ENCODE measurements around the gene FLII.

DNA sequence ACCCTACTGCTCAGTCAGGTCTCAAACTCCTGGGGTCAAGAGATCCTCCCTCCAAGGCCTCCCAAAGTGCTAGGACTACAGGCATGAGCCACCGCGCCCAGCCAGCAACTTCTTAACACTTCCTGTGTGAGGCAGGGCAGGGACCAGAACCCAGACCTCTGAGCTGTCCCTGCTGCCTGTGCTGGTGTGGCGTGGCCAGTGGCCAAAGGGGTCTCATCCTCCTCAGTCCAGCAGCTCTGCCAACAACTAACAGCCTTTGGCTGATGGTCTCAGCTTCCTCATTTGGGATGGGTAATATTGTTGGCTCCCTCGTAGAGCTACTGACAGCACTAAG lies 34.5 kb downstream of the FLII start:
- TF ChIP-seq, protein P1, sequence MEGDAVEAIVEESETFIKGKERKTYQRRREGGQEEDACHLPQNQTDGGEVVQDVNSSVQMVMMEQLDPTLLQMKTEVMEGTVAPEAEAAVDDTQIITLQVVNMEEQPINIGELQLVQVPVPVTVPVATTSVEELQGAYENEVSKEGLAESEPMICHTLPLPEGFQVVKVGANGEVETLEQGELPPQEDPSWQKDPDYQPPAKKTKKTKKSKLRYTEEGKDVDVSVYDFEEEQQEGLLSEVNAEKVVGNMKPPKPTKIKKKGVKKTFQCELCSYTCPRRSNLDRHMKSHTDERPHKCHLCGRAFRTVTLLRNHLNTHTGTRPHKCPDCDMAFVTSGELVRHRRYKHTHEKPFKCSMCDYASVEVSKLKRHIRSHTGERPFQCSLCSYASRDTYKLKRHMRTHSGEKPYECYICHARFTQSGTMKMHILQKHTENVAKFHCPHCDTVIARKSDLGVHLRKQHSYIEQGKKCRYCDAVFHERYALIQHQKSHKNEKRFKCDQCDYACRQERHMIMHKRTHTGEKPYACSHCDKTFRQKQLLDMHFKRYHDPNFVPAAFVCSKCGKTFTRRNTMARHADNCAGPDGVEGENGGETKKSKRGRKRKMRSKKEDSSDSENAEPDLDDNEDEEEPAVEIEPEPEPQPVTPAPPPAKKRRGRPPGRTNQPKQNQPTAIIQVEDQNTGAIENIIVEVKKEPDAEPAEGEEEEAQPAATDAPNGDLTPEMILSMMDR (IDR thresholded peaks at IDR 0.05), result no peak
- TF ChIP-seq POLR2A (IDR thresholded peaks at IDR 0.05) (no peak), POLR2AphosphoS5 (IDR thresholded peaks at IDR 0.05) (no peak)

Data from transverse colon (tissue), 4 donors.